Colonic mucosa (tissue), 4 donors: ENCODE measurements around the gene PGA4. TPM values are rescaled to one million over a fixed set of nuclear protein-coding genes. Genes with fewer than 3 reads are reported as not detected.
"Not testable (repeated sequence)": the region's sequence is repeated elsewhere in the genome, so short reads cannot be mapped to it uniquely, and the experiment has no call there.

ENCODE experiments used
- DNase-seq: peaks from one replicate; pipeline ENCODE4 v3.0.0-alpha.2; 2020
- H3K27ac ChIP-seq: fragments of 200-600 bp; one replicate; pipeline ENCODE4 v1.8.0; 2021
- H3K27me3 ChIP-seq: fragments of 200-600 bp; one replicate; pipeline ENCODE4 v1.8.0; 2021
- H3K36me3 ChIP-seq: fragments of 200-600 bp; one replicate; pipeline ENCODE4 v1.8.0; 2021
- H3K4me1 ChIP-seq: fragments of 200-600 bp; one replicate; pipeline ENCODE4 v1.8.0; 2021; ENCODE audit warnings: mild to moderate bottlenecking
- H3K4me3 ChIP-seq: fragments of 200-600 bp; one replicate; pipeline ENCODE4 v1.8.0; 2021
- H3K9ac ChIP-seq, 2 donors: one replicate each; pipeline ENCODE4 v1.7.0; 2013; ENCODE audit warnings: control low read depth in 2 of 2, low read depth in 2 of 2, low read length in 2 of 2
- H3K9me3 ChIP-seq: fragments of 200-600 bp; one replicate; pipeline ENCODE4 v1.8.0; 2021
- CTCF ChIP-seq: fragments of 200-600 bp; IDR thresholded peaks from one replicate; pipeline ENCODE4 v1.8.0; 2022; ENCODE audit warnings: antibody characterized with exemption, mild to moderate bottlenecking
- intact Hi-C: fragments of 100-400 bp; cut with DNase I; formaldehyde crosslinking; loops from one replicate; pipeline ENCODE4 v1.14.1; 2022
- total RNA-seq, 2 donors: library from RNA; stranded (reverse); fragmentation: NEBNext Ultra II Directional in 1 of 2; extraction: Animal tissue kit (Norgen Biotek cat#: 25700) in 1 of 2; gene quantifications; one replicate each; pipeline ENCODE4 v1.2.1, GENCODE V29; 2021
- donor health status: healthy.
- donor health status: DM: no; HTN: no; CAD: no.
- donor health status: DM: no; HTN: no; CAD: no.

Gene PGA4
- total RNA-seq, 2 donors from 2014 or later: not detected

DNA sequence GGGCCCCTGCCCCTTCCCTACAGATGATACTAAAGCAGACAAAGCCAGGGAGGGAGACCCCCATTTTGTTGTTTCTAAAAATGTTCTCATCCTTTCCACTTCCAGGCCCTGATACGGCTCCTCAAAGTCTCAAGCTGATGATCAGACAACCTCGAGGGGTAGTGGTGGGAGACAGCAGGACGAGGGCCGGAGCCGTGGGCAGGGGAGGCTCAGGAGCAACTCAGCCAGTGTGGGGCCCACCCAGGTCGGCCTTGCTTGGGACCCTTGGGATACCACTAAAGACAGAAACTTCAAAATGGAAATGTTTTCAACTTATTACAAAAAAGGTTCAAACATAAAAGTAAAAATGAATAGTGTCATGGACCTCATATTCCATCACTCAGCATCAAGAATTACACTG, 45.7 kb upstream of the PGA4 start:
- Histone ChIP-seq H3K9ac (no peak overlapping the region), H3K36me3 (no peaks in the 10 kb centered on the region), H3K27ac (no peak overlapping the region), H3K4me1 (no peaks in the 10 kb centered on the region), H3K9me3 (no peaks in the 10 kb centered on the region), H3K27me3 (no peaks in the 10 kb centered on the region), H3K4me3 (no peak overlapping the region)
- intact Hi-C loops: no loop called here
- TF ChIP-seq CTCF: no peak
- no peak for DNase-seq

DNA sequence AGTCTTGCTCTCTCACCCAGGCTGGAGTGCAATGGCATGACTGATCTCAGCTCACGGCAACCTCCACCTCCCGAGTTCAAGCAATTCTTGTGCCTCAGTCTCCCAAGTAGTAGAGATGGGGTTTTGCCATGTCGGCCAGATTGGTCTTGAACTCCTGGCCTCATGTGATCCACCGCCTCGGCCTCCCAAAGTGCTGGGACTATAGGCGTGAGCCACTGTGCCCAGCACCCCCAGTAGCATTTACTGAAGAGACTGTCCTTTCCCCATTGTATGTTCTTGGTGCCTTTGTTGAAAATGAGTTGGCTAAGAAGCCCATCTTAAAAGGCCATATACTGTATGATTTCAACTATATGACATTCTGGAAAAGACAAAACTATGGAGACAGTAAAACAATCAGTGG, 41.9 kb upstream of the PGA4 start:
- H3K27me3 ChIP-seq, H3K9me3 ChIP-seq, H3K27ac ChIP-seq, H3K9ac ChIP-seq, H3K4me3 ChIP-seq, H3K36me3 ChIP-seq, H3K4me1 ChIP-seq, DNase-seq: not testable (repeated sequence)
- intact Hi-C loops: loop anchor here (10.0 kb wide), 1 partner anchor 345 kb away; no protein-coding TSS in a partner anchor

- Histone ChIP-seq H3K36me3 (no peaks in the 10 kb centered on the region), H3K4me3 (no peak overlapping the region), H3K4me1 (no peaks in the 10 kb centered on the region), H3K27ac (no peak overlapping the region), H3K9ac (no peak overlapping the region), H3K27me3 (no peaks in the 10 kb centered on the region), H3K9me3 (no peaks in the 10 kb centered on the region)
- TF ChIP-seq CTCF: no peak
- intact Hi-C loops: loop anchor here (10.0 kb wide), 1 partner anchor 347 kb away; no protein-coding TSS in a partner anchor
- DNase-seq: no peak
These were observed 40.7 kb upstream of the PGA4 start for GRCh38 chr11:61181489-61181888.

DNA sequence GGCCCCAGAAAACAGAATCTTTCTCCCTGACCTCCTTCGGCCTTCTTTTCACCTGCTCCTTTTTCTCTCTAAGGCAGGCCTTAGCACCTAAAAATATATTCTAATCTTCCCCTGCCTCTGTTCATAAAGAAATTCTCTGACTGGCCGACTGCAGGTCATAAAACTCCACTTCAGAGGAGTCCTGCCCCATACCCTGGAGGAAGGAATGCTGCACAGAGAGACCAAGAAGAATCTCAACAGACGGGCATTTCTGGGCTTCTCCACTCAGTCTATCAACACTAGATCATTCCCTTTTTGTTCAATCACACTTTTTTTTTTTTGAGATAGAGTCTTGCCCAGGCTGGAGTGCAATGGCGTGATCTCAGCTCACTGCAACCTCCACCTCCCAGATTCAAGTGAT, 38.5 kb upstream of the PGA4 start:
- no peak for DNase-seq
- Histone ChIP-seq H3K36me3 (no peaks in the 10 kb centered on the region), H3K4me1 (no peaks in the 10 kb centered on the region), H3K27ac (no peak overlapping the region), H3K4me3 (no peak overlapping the region), H3K9me3 (no peaks in the 10 kb centered on the region), H3K9ac (no peak overlapping the region), H3K27me3 (no peaks in the 10 kb centered on the region)
- no peak for TF ChIP-seq CTCF
- intact Hi-C loops: loop anchor here (10.0 kb wide), 1 partner anchor 349 kb away; no protein-coding TSS in a partner anchor

DNA sequence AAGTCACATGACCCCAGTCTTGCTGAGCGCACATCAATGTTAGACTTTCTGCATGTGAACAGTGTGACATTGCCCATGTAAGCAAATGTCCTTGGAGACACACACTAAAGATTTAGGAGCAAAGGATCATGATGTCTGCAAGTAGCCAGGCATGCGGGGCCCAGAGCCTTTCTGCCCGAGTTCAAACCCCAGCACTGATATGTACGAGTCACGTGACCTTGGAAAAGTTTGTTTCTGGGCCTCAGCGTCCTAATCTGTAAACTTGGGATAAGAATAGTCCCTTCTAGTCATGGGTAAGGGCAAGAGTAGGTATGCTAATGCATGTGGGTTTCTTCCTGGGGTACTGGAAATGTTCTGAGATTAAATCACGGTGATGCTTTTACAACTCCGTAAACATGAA, 35.6 kb upstream of the PGA4 start:
- Histone ChIP-seq H3K4me1 (no peaks in the 10 kb centered on the region), H3K27ac (no peak overlapping the region), H3K36me3 (no peaks in the 10 kb centered on the region), H3K9ac (no peak overlapping the region), H3K27me3 (no peaks in the 10 kb centered on the region), H3K4me3 (no peak overlapping the region), H3K9me3 (no peaks in the 10 kb centered on the region)
- intact Hi-C loops: loop anchor here (5.0 to 10.0 kb wide), 2 partner anchors 59 to 352 kb away; no protein-coding TSS in a partner anchor
- no peak for DNase-seq
- TF ChIP-seq CTCF: no peak

GRCh38 chr11:61187505-61188130, 34.5 kb upstream of the PGA4 start:
- Histone ChIP-seq H3K4me3 (no peak overlapping the region), H3K9me3 (no peaks in the 10 kb centered on the region), H3K4me1 (no peaks in the 10 kb centered on the region), H3K9ac (no peak overlapping the region), H3K36me3 (no peaks in the 10 kb centered on the region), H3K27me3 (no peaks in the 10 kb centered on the region), H3K27ac (no peak overlapping the region)
- TF ChIP-seq CTCF: peak; percentile 93
- DNase-seq: peak; percentile 81
- intact Hi-C loops: loop anchor here (5.0 to 10.0 kb wide), 2 partner anchors 60 to 353 kb away; no protein-coding TSS in a partner anchor
